Loucy (cell line): ENCODE measurements around the gene TMEM119.

Experiments
- EZH2phosphoT487 ChIP-seq: fragments of 200-600 bp; IDR thresholded peaks from 2 replicates; pipeline ENCODE4 v1.6.1; 2018; ENCODE audit warnings: antibody characterized with exemption, mild to moderate bottlenecking, moderate library complexity, borderline replicate concordance
- TF ChIP-seq, protein P1 (sequence below): fragments of 200-600 bp; sonication (generic); conservative IDR thresholded peaks from 2 replicates; pipeline ENCODE4 v1.5.1; 2014; ENCODE audit warnings: mild to moderate bottlenecking, antibody characterized with exemption, low read length

DNA sequence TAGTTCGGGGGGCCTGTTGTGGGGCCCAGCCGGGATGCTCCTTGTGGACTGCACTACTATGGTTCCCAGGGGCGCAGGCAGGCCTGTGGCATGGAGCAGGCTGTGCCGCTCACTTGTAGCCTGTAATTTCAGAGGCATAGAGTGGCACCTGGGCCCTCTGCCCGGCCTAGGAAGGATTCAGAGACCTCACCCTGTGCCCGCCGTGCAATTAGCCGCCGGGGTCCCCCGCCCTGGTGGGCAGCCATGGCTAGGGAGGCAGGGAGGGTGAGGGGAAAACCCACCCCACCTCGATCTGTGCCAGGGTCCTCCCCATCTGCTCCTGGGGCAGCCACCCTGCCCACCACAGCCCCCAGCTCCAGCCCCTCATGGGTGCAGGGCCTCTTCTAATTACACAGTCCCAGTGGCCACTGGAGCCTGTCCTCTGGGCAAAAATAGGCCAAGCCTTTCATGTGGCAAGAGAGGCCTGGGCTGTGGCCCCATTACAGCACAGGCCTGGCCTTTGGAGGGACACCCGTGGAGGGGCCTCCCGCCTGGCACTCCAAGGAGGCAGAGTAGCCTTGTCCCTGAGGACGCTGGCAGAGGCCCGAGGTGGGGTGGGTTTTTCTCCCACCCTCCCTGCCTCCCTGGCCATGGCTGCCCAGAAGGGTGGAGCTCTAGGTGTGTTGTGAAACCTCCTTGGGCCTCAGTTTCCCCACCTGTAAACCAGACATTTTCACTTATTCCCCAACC lies 5.3 kb upstream of the TMEM119 start:
- no peak for TF ChIP-seq EZH2phosphoT487
- TF ChIP-seq, protein P1, sequence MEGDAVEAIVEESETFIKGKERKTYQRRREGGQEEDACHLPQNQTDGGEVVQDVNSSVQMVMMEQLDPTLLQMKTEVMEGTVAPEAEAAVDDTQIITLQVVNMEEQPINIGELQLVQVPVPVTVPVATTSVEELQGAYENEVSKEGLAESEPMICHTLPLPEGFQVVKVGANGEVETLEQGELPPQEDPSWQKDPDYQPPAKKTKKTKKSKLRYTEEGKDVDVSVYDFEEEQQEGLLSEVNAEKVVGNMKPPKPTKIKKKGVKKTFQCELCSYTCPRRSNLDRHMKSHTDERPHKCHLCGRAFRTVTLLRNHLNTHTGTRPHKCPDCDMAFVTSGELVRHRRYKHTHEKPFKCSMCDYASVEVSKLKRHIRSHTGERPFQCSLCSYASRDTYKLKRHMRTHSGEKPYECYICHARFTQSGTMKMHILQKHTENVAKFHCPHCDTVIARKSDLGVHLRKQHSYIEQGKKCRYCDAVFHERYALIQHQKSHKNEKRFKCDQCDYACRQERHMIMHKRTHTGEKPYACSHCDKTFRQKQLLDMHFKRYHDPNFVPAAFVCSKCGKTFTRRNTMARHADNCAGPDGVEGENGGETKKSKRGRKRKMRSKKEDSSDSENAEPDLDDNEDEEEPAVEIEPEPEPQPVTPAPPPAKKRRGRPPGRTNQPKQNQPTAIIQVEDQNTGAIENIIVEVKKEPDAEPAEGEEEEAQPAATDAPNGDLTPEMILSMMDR, result no peak
